GM20000 (cell line): Measurements from ENCODE around the gene FN3K.
A peak's percentile ranks its signal among the peaks of the same experiment; 100 is the strongest.

Experiments
- DNase-seq: peaks from one replicate; pipeline ENCODE4 v3.0.0; 2012; ENCODE audit warnings: low spot score
- CTCF ChIP-seq: IDR thresholded peaks from 2 replicates; pipeline ENCODE4 v1.5.1; 2012; ENCODE audit warnings: mild to moderate bottlenecking, control low read depth; ENCODE audit errors: extremely low read depth, missing control alignments

FN3K gene

GRCh38 chr17:82698065-82698973 lies 37.1 kb upstream of the FN3K start, which contains the start of gene RAB40B:
Gene RAB40B (minus strand): TSS chr17:82698698. CDS start chr17:82698596, 102 bp downstream.
- TF ChIP-seq CTCF = no peak
- DNase-seq = peak; percentile 100

GRCh38 chr17:82698974-82699442 lies 36.4 kb upstream of the FN3K start:
- DNase-seq = no peak
- no peak for TF ChIP-seq CTCF

- no peak for TF ChIP-seq CTCF
Measured at GRCh38 chr17:82699551-82699950, 35.9 kb upstream of the FN3K start.

GRCh38 chr17:82702231-82702927 lies 33.0 kb upstream of the FN3K start:
- no peak for DNase-seq
- no peak for TF ChIP-seq CTCF

More at GRCh38 chr17:82699551-82699950, 35.9 kb upstream of the FN3K start:
- no peak for DNase-seq

- TF ChIP-seq CTCF = no peak
- no peak for DNase-seq
Measured at GRCh38 chr17:82703036-82703745, 32.2 kb upstream of the FN3K start.

GRCh38 chr17:82703935-82704865 lies 31.2 kb upstream of the FN3K start:
- TF ChIP-seq CTCF = no peak
- DNase-seq = no peak
